Testis (tissue), 2 donors: Measurements from ENCODE around the gene NFATC3.

Experiments
- POLR2A ChIP-seq: fragments of 450-650 bp; IDR thresholded peaks from one replicate; pipeline ENCODE4 v1.6.1; 2017; ENCODE audit warnings: antibody characterized with exemption, mild to moderate bottlenecking, moderate library complexity
- TF ChIP-seq, protein P1 (sequence below), 3 experiments: fragments of 450-650 bp in 2 of 3; fragments of 200-600 bp in 1 of 3; sonication (generic) in 1 of 3; IDR thresholded peaks; one replicate each; pipeline ENCODE4 v1.5.1; 2016 to 2019; ENCODE audit warnings: antibody characterized with exemption in 3 of 3, mild to moderate bottlenecking in 2 of 3, moderate library complexity in 1 of 3

DNA sequence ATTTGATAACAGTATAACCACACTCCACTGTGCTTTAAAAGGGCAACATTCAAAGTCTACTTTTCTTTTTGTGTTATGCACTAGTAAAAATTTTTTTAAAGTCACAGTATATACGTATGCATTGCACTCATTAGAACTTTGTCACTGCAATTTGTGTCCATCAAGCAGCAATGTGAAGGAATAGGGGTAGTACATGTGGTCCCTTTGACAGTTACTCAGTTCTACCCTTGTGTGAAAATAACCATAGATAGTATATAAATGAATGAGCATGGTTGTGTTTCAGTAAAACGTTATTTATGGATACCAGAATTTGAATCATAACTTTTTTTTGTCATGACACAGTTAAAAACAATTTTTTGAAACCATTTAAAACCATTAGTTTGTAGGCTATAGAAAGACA is 30.7 kb downstream of the NFATC3 start:
- TF ChIP-seq, protein P1, sequence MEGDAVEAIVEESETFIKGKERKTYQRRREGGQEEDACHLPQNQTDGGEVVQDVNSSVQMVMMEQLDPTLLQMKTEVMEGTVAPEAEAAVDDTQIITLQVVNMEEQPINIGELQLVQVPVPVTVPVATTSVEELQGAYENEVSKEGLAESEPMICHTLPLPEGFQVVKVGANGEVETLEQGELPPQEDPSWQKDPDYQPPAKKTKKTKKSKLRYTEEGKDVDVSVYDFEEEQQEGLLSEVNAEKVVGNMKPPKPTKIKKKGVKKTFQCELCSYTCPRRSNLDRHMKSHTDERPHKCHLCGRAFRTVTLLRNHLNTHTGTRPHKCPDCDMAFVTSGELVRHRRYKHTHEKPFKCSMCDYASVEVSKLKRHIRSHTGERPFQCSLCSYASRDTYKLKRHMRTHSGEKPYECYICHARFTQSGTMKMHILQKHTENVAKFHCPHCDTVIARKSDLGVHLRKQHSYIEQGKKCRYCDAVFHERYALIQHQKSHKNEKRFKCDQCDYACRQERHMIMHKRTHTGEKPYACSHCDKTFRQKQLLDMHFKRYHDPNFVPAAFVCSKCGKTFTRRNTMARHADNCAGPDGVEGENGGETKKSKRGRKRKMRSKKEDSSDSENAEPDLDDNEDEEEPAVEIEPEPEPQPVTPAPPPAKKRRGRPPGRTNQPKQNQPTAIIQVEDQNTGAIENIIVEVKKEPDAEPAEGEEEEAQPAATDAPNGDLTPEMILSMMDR (IDR thresholded peaks at IDR 0.05) = no peak
- no peak for TF ChIP-seq POLR2A
